Epithelial cell of umbilical artery (primary cell): ENCODE data around the gene HES2. TPM values are rescaled to one million over a fixed set of nuclear protein-coding genes. Genes with fewer than 3 reads are reported as not detected.

Experiments used
- total RNA-seq: library from RNA; depleted of rRNA; stranded (reverse); fragments of >200 nt; gene quantifications from 2 replicates; pipeline ENCODE4 v1.2.3, GENCODE V29; 2014

The HES2 gene
- 10.0 and 59.4 TPM in 2 replicates for total RNA-seq

DNA sequence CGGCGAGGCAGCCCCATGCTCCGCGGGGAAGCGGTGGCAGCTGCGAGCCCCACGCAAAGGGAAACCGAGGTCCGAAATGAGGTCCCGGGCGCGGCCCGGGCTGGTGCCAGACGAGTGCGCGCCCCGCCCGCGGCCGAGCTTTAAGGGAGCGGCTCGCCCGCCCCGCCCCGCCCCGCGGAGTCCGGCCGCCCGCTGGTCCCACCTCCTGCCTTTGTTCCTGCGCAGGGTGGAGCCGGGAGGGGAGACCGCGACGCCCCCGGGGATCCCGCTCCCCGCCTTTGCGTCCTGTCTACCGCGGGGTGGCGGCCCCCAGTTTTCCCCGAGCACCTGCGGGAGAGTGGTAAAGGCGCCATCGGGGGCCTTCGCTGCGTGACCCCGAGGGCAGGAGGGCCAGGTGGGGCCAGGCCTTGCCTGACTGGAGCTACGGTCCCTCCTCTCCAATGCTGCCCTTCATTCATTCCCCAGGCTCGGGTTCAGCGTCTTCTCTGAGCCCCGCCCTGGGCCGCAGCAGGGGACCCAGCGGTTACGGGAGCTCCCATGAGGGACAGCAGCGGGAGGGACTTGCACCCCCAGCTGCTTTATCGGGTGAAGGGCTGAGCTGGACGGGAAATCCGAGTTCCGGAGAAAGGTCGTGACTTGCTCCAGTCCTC is at the start of gene HES2:
Gene HES2 (minus strand): TSS at position 116 of the 650 bp plus-strand sequence. CDS start 99 bp downstream, at position 17.

GRCh38 chr1:6466023-6466422 is 46.3 kb upstream of the HES2 start, which contains the start of gene TNFRSF25:
TSS of gene TNFRSF25 (minus strand) at chr1:6466173. CDS start at chr1:6466107, 66 bp downstream.

DNA sequence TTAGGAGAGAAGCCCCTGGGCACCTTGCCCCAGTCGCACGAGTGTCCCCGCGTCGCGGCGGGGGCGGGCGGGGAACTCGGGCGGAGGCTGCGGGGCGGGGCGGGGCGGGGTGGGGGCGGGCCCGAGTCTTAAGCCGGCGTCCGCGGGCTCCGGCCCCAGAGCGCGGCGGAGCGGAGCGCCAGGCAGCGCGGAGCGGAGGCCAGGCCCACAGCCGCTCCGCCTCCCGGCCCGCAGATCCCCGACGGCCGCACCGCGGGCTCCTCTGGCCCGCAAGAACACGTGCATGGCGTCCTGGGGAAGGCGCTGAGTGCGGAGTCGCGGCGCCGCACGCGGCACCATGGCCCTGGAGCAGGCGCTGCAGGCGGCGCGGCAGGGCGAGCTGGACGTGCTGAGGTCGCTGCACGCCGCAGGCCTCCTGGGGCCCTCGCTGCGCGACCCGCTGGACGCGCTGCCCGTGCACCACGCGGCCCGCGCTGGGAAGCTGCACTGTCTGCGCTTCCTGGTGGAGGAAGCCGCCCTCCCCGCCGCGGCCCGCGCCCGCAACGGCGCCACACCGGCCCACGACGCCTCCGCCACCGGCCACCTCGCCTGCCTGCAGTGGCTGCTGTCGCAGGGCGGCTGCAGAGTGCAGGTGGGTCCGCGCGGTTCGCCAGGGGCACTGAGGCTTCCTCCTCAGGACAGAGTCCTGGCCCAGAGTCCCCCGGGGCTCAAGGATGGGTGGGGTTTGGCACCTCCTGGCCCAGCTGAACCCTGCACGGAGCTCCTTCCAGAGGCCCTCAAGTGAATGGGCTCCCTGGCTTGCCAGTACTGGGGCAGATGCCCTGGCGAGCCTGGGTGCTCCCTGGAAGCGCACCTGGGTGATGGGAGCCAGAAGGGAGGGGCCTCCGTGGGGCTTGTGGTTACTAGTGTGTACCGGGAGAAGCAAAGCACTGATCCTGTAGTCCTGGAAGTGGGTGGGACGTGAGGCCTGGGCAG is 5.2 kb upstream of the HES2 start, which contains the start of gene ESPN:
Gene ESPN (plus strand): TSS at position 158 of the 975 bp plus-strand sequence. CDS start 180 bp downstream, at position 338.

DNA sequence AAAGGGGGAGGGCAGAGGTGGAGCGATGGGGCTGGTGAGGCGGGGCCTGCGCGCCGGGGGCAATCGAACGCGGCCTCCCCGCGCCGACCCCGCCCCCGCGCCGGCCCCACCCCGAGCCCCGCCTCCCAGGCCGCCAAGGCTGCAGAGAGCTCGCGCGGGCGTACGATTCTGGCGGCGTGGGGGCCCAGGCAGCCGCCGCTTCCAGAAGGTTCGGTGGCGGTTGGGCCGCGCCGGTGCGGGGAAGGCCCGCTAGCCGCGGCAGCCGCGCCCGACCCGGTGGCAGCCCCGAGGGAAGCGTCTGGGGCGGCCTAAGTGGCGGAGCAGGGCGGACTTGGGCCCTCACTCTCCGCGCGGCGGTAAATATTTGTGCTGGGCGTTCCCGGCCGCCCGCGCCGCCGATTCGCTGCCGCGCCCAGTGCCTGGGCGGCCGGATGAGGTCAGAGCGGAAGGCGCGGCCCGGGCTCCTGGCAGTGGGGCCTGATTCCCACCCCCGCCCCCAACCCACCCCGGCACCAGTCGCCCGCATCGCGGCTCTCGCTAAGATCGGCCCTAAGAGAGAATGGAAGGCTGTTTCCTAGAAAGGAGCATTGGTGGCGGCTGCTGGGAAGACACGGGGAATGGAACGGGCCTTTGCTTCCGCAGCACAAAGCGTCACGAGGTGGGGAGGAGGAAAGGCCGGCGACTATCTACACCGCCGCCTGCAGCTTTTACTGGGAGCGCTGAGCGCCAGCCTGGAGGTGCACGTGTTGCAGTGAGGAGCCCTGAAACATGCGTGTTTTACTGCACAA is 26.1 kb downstream of the HES2 start, which contains the start of gene ACOT7:
Gene ACOT7 (minus strand): TSS at position 368 of the 788 bp plus-strand sequence. CDS start 368 bp downstream, outside the sequence.

Other genes with a start within 250 kb of the HES2 start
- gene CHD5, start 239.6 kb downstream of the HES2 start, total RNA-seq = under 0.01 TPM in 1 of 2 replicates, not detected in the other
- 106 and 166 TPM in 2 replicates for gene RPL22, start 220.3 kb downstream of the HES2 start, total RNA-seq
- 5.2 and 9.4 TPM in 2 replicates for gene RNF207, start 213.8 kb downstream of the HES2 start, total RNA-seq
- gene ICMT, start 184.0 kb downstream of the HES2 start, total RNA-seq = 72.1 and 81.8 TPM in 2 replicates
- gene HES3, start 175.7 kb downstream of the HES2 start, total RNA-seq = not detected in 2 replicates
- 1.4 and 1.9 TPM in 2 replicates for gene GPR153, start 158.8 kb downstream of the HES2 start, total RNA-seq
- 48.2 and 52.6 TPM in 2 replicates for gene ACOT7, start 26.2 kb downstream of the HES2 start, total RNA-seq
- gene ESPN, start 4.9 kb upstream of the HES2 start, total RNA-seq = 0.30 and 1.3 TPM in 2 replicates
- 9.7 and 11.4 TPM in 2 replicates for gene TNFRSF25, start 46.3 kb upstream of the HES2 start, total RNA-seq
- 26.4 and 36.4 TPM in 2 replicates for gene PLEKHG5, start 71.7 kb upstream of the HES2 start, total RNA-seq
- 16.2 and 25.1 TPM in 2 replicates for gene NOL9, start 134.6 kb upstream of the HES2 start, total RNA-seq
- gene TAS1R1, start 135.4 kb upstream of the HES2 start, total RNA-seq = not detected in 2 replicates
- gene ZBTB48, start 160.1 kb upstream of the HES2 start, total RNA-seq = 13.3 and 18.2 TPM in 2 replicates
- 16.9 and 19.8 TPM in 2 replicates for gene KLHL21, start 182.9 kb upstream of the HES2 start, total RNA-seq
- 7.8 and 9.6 TPM in 2 replicates for gene PHF13, start 193.8 kb upstream of the HES2 start, total RNA-seq
- 15.3 and 24.5 TPM in 2 replicates for gene THAP3, start 204.9 kb upstream of the HES2 start, total RNA-seq